HL-60 (cell line): ENCODE results near the gene SHOX.

Experiments used
- DNase-seq, 2 experiments: peaks; one replicate each; pipeline ENCODE4 v3.0.0-alpha.2; 2010 to 2020; ENCODE audit warnings: low read depth in 1 of 2, low spot score in 1 of 2
- H3K27ac ChIP-seq: fragments of 250-450 bp; sonication (Bioruptor Pico); replicated peaks from 2 replicates; pipeline ENCODE4 v1.5.1; 2020; ENCODE audit warnings: mild to moderate bottlenecking, moderate library complexity
- H3K27me3 ChIP-seq: fragments of 250-450 bp; sonication (Bioruptor Pico); 2 replicates; pipeline ENCODE4 v1.5.1; 2021; ENCODE audit warnings: mild to moderate bottlenecking, moderate library complexity; ENCODE audit not compliant: insufficient read depth, poor library complexity, severe bottlenecking
- H3K4me3 ChIP-seq: replicated peaks from 2 replicates; pipeline ENCODE4 v1.5.1; 2011; ENCODE audit warnings: mild to moderate bottlenecking, control low read depth, low read length; ENCODE audit not compliant: insufficient read depth
- GABPA ChIP-seq: IDR thresholded peaks from 2 replicates; pipeline ENCODE4 v1.6.1; 2012; ENCODE audit warnings: low read depth
- POLR2AphosphoS5 ChIP-seq: IDR thresholded peaks from 2 replicates; pipeline ENCODE4 v1.6.1; 2012; ENCODE audit warnings: low read depth
- SPI1 ChIP-seq: IDR thresholded peaks from 2 replicates; pipeline ENCODE4 v1.6.1; 2012; ENCODE audit warnings: low read depth, mild to moderate bottlenecking, borderline replicate concordance
- TF ChIP-seq, protein P1 (sequence below): IDR thresholded peaks from 2 replicates; pipeline ENCODE4 v1.6.1; 2012; ENCODE audit warnings: low read depth; ENCODE audit not compliant: insufficient replicate concordance
- TF ChIP-seq, protein P2 (sequence below): IDR thresholded peaks from one replicate; pipeline ENCODE4 v1.5.1; 2011; ENCODE audit warnings: low read length, control low read depth, inconsistent platforms; ENCODE audit not compliant: insufficient read depth

SHOX gene

GRCh38 chrX:652341-652741 lies 21.8 kb downstream of the SHOX start:
- H3K27ac ChIP-seq, result no peak overlapping the region
- H3K4me3 ChIP-seq, result no peak overlapping the region
- no peak for DNase-seq
- no peaks in the 10 kb centered on the region for H3K27me3 ChIP-seq
- TF ChIP-seq, protein P1, sequence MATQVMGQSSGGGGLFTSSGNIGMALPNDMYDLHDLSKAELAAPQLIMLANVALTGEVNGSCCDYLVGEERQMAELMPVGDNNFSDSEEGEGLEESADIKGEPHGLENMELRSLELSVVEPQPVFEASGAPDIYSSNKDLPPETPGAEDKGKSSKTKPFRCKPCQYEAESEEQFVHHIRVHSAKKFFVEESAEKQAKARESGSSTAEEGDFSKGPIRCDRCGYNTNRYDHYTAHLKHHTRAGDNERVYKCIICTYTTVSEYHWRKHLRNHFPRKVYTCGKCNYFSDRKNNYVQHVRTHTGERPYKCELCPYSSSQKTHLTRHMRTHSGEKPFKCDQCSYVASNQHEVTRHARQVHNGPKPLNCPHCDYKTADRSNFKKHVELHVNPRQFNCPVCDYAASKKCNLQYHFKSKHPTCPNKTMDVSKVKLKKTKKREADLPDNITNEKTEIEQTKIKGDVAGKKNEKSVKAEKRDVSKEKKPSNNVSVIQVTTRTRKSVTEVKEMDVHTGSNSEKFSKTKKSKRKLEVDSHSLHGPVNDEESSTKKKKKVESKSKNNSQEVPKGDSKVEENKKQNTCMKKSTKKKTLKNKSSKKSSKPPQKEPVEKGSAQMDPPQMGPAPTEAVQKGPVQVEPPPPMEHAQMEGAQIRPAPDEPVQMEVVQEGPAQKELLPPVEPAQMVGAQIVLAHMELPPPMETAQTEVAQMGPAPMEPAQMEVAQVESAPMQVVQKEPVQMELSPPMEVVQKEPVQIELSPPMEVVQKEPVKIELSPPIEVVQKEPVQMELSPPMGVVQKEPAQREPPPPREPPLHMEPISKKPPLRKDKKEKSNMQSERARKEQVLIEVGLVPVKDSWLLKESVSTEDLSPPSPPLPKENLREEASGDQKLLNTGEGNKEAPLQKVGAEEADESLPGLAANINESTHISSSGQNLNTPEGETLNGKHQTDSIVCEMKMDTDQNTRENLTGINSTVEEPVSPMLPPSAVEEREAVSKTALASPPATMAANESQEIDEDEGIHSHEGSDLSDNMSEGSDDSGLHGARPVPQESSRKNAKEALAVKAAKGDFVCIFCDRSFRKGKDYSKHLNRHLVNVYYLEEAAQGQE, result no peak
- TF ChIP-seq, protein P2, sequence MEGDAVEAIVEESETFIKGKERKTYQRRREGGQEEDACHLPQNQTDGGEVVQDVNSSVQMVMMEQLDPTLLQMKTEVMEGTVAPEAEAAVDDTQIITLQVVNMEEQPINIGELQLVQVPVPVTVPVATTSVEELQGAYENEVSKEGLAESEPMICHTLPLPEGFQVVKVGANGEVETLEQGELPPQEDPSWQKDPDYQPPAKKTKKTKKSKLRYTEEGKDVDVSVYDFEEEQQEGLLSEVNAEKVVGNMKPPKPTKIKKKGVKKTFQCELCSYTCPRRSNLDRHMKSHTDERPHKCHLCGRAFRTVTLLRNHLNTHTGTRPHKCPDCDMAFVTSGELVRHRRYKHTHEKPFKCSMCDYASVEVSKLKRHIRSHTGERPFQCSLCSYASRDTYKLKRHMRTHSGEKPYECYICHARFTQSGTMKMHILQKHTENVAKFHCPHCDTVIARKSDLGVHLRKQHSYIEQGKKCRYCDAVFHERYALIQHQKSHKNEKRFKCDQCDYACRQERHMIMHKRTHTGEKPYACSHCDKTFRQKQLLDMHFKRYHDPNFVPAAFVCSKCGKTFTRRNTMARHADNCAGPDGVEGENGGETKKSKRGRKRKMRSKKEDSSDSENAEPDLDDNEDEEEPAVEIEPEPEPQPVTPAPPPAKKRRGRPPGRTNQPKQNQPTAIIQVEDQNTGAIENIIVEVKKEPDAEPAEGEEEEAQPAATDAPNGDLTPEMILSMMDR, result no peak

- no peak for DNase-seq
- no peak overlapping the region for H3K27ac ChIP-seq
- no peak for TF ChIP-seq SPI1
- no peak for TF ChIP-seq GABPA
- no peak for TF ChIP-seq POLR2AphosphoS5
- TF ChIP-seq, protein P1, result no peak
- H3K27me3 ChIP-seq, result no peaks in the 10 kb centered on the region
- H3K4me3 ChIP-seq, result no peak overlapping the region
Observed at GRCh38 chrX:653306-653705, 22.7 kb downstream of the SHOX start.

DNA sequence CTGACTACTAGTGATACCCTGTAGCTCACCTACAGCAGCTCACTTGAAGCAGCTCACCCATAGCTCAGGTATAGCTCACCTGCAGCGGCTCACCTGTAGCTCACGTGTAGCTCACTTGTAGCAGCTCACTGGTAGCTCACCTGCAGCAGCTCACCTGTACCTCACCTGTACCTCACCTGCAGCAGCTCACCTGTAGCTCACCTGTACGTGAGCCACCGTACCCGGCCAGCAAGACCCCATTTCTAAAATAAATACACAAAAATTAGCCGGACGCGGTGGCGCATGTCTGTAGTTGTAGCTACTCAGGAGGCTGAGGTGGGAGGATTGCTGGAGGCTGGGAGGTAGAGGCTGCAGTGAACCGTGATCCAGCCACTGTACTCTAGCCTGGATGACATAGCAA lies 30.6 kb downstream of the SHOX start:
- no peak for TF ChIP-seq POLR2AphosphoS5
- TF ChIP-seq, protein P1, result no peak
- no peak for TF ChIP-seq GABPA
- TF ChIP-seq, protein P2, result no peak
- TF ChIP-seq SPI1, result no peak
- Histone ChIP-seq H3K4me3 (no peak overlapping the region), H3K27ac (no peak overlapping the region), H3K27me3 (no peaks in the 10 kb centered on the region)
- no peak for DNase-seq

GRCh38 chrX:662126-662525 lies 31.5 kb downstream of the SHOX start:
- H3K4me3 ChIP-seq, result no peak overlapping the region
- TF ChIP-seq, protein P2, result no peak
- no peak for TF ChIP-seq SPI1
- TF ChIP-seq, protein P1, result no peak
- H3K27me3 ChIP-seq, result no peaks in the 10 kb centered on the region
- no peak for DNase-seq
- no peak overlapping the region for H3K27ac ChIP-seq
